ENCODE results near the gene MALL.
"Not testable (repeated sequence)": the region's sequence is repeated elsewhere in the genome, so short reads cannot be mapped to it uniquely, and the experiment has no call there.

The MALL gene

GRCh38 chr2:110099038-110099425, 16.6 kb downstream of the MALL start:
- DNase-seq (ENCODE audit: extremely low spot score) = no peak
- TF ChIP-seq, protein P1, sequence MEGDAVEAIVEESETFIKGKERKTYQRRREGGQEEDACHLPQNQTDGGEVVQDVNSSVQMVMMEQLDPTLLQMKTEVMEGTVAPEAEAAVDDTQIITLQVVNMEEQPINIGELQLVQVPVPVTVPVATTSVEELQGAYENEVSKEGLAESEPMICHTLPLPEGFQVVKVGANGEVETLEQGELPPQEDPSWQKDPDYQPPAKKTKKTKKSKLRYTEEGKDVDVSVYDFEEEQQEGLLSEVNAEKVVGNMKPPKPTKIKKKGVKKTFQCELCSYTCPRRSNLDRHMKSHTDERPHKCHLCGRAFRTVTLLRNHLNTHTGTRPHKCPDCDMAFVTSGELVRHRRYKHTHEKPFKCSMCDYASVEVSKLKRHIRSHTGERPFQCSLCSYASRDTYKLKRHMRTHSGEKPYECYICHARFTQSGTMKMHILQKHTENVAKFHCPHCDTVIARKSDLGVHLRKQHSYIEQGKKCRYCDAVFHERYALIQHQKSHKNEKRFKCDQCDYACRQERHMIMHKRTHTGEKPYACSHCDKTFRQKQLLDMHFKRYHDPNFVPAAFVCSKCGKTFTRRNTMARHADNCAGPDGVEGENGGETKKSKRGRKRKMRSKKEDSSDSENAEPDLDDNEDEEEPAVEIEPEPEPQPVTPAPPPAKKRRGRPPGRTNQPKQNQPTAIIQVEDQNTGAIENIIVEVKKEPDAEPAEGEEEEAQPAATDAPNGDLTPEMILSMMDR (IDR thresholded peaks at IDR 0.05; ENCODE audit: control extremely low read depth, extremely low read depth, low read depth, missing control alignments) = no peak
- POLR2A ChIA-PET = no interaction called here
- CTCF ChIA-PET = no interaction called here

GRCh38 chr2:110097506-110098220, 18.0 kb downstream of the MALL start:
- ChIA-PET POLR2A (no interaction called here), CTCF (no interaction called here)
- TF ChIP-seq, protein P1 (IDR thresholded peaks at IDR 0.05; ENCODE audit: control extremely low read depth, extremely low read depth, low read depth, missing control alignments) = no peak
- DNase-seq (ENCODE audit: extremely low spot score) = no peak

DNA sequence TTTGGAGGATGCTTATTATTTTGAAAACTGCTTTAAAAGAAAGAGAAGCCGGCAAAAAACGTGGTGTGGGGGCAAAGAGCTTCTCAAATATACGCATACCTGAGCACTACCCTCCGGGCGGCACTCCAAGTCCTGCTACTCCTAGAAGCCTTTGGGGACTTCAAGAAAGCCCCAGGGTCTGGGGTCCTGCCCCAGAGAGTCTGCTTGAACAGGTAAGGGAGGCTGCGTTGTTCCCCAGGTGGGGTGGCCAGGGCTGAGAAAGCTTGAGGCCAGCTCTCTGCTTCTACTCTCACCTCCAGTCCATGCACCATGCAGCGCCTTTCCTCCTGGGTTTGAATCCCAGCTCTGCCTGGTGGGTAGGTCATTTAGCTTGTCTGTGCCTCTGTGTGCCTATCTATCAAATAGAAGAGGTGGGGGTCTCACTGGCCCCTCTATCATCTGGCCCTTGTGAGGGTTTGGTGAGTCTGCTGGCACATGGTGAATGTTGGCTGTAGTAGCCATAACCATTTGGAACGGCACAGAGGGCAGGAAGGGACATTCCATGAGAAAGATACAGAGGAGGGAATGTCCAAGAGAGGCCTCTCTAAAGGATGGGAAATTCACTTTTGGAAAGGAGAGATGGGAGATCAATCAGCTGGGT, 19.5 kb downstream of the MALL start:
- CTCF ChIA-PET = no interaction called here
- POLR2A ChIA-PET = interaction anchor here (0.6 kb wide), 1 partner anchor 995 kb away, joined by 11 read pairs; no protein-coding TSS in a partner anchor
- TF ChIP-seq, protein P1 (IDR thresholded peaks at IDR 0.05; ENCODE audit: control extremely low read depth, extremely low read depth, low read depth, missing control alignments) = no peak
- DNase-seq (ENCODE audit: extremely low spot score) = no peak

GRCh38 chr2:110094884-110095534, 20.6 kb downstream of the MALL start:
- DNase-seq (ENCODE audit: extremely low spot score); CTCF ChIA-PET; POLR2A ChIA-PET: not testable (repeated sequence)

DNA sequence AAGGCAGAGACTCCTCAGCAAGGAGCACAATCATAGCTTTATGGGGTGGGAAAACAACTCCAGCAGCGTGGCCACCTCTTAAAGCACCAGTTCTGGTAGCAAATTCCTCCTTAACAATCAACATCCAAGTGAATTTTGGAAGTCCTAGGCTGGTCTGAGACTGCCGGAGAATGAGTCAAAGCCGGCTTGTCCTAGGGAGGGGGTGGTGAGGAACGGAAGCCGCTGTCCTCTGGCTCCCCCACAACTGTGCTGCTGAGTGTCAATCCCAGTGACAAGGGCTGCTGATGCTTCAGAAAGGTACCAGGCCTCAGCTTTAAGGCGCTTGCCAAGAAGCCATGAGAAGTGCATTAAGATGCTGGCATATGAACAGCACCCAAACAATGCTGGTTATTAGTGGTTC, 21.7 kb downstream of the MALL start:
- DNase-seq (ENCODE audit: extremely low spot score); CTCF ChIA-PET; POLR2A ChIA-PET: not testable (repeated sequence)

DNA sequence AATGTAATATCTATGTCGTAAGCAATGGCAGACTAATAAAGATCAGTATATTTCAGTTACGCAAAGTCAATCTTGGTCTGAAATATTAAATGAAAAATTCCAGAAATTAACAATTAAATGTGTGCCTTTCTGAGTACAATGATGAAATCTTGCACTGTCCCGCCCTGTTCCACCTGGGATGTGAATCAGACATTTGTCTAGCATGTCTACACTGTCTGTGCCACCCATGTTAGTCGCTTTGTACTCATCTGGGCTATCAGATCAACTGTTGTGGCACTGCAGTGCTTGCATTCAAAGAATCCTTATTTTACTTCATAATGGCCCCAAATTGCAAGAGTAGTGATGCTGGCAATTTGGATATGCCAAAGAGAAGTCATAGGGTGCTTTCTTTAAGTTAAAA, 25.5 kb downstream of the MALL start:
- CTCF ChIA-PET; DNase-seq (ENCODE audit: extremely low spot score); POLR2A ChIA-PET: not testable (repeated sequence)

GRCh38 chr2:110083757-110084156, 31.9 kb downstream of the MALL start:
- POLR2A ChIA-PET; DNase-seq (ENCODE audit: extremely low spot score); CTCF ChIA-PET: not testable (repeated sequence)

DNA sequence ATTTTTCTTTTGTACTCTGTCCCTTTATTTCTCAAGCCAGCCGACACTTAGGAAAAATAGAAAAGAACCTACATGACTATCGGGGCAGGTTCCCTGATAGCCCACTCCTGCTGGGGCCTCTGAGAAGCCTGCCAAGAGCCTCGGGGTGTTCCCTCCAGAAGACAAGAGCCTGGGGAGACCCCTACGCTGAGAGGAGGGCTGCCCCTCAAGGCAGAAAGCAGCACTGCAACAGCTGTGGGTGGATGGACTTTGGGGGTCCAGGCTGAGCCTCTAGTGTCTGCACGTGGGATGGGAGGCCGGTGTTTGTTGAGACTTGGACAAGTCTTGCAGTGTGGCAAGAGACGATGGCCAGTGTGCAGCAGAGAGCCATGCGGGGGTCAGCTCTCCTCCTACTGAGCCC, 32.5 kb downstream of the MALL start:
- POLR2A ChIA-PET; DNase-seq (ENCODE audit: extremely low spot score); CTCF ChIA-PET: not testable (repeated sequence)

- POLR2A ChIA-PET; DNase-seq (ENCODE audit: extremely low spot score); CTCF ChIA-PET: not testable (repeated sequence)
Measured at GRCh38 chr2:110078104-110078503, 37.5 kb downstream of the MALL start.

GRCh38 chr2:110075896-110076295, 39.7 kb downstream of the MALL start:
- DNase-seq (ENCODE audit: extremely low spot score); CTCF ChIA-PET; POLR2A ChIA-PET: not testable (repeated sequence)

GRCh38 chr2:110069869-110070268, 45.8 kb downstream of the MALL start:
- CTCF ChIA-PET; DNase-seq (ENCODE audit: extremely low spot score); POLR2A ChIA-PET: not testable (repeated sequence)

- POLR2A ChIA-PET; CTCF ChIA-PET; DNase-seq (ENCODE audit: extremely low spot score): not testable (repeated sequence)
Measured at GRCh38 chr2:110068153-110068552, 47.5 kb downstream of the MALL start.

DNA sequence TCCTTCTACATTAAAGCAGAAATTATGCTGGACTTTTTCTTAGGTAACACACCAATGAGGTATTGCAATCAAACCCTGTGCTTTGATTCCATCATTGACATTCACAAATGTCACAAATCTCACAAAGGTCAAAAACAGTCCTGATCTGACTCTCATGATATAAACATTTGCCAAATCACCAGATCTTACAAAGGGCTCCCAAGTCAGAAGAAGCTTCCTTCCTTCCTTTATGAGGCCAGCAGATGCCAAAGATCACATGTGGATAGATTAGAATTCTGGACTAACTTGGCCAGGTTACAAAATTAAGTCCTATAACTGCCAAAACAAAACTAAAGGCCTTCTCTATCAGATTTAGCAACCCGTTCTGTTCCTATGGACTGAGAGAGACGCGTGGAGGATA, 53.3 kb downstream of the MALL start:
- POLR2A ChIA-PET; CTCF ChIA-PET; DNase-seq (ENCODE audit: extremely low spot score): not testable (repeated sequence)

GRCh38 chr2:110060550-110060949, 55.1 kb downstream of the MALL start:
- CTCF ChIA-PET; DNase-seq (ENCODE audit: extremely low spot score); POLR2A ChIA-PET: not testable (repeated sequence)

Data from GM10248 (cell line).